Parathyroid adenoma (tissue), 2 donors: ENCODE results near the gene ADGRD1.
"Not testable (repeated sequence)": the region's sequence is repeated elsewhere in the genome, so short reads cannot be mapped to it uniquely, and the experiment has no call there.

ENCODE experiments used
- H2AFZ ChIP-seq: fragments of 300-600 bp; sonication (generic); one replicate; pipeline ENCODE4 v1.7.0; 2017; ENCODE audit warnings: antibody characterized with exemption, mild to moderate bottlenecking
- H3K27ac ChIP-seq: fragments of 300-600 bp; sonication (generic); one replicate; pipeline ENCODE4 v1.7.0; 2017
- H3K27me3 ChIP-seq: fragments of 300-600 bp; sonication (generic); one replicate; pipeline ENCODE4 v1.7.0; 2017; ENCODE audit warnings: low read length; ENCODE audit not compliant: control insufficient read depth, insufficient read depth
- H3K36me3 ChIP-seq: fragments of 300-600 bp; sonication (generic); one replicate; pipeline ENCODE4 v1.7.0; 2017; ENCODE audit warnings: low read length; ENCODE audit not compliant: control insufficient read depth, insufficient read depth
- H3K4me1 ChIP-seq: fragments of 300-600 bp; sonication (generic); one replicate; pipeline ENCODE4 v1.7.0; 2017; ENCODE audit warnings: control low read depth
- H3K4me2 ChIP-seq: fragments of 300-600 bp; sonication (generic); one replicate; pipeline ENCODE4 v1.7.0; 2017; ENCODE audit warnings: low read length
- H3K4me3 ChIP-seq: fragments of 300-600 bp; sonication (generic); one replicate; pipeline ENCODE4 v1.7.0; 2017; ENCODE audit warnings: low read depth, low read length
- H3K79me2 ChIP-seq: fragments of 300-600 bp; sonication (generic); one replicate; pipeline ENCODE4 v1.7.0; 2017; ENCODE audit warnings: control low read depth
- H3K9ac ChIP-seq: fragments of 300-600 bp; sonication (generic); one replicate; pipeline ENCODE4 v1.7.0; 2017; ENCODE audit warnings: mild to moderate bottlenecking
- H3K9me3 ChIP-seq: fragments of 300-600 bp; sonication (generic); one replicate; pipeline ENCODE4 v1.7.0; 2017; ENCODE audit warnings: low read length; ENCODE audit not compliant: control insufficient read depth
- TF ChIP-seq, protein P1 (sequence below): fragments of 300-600 bp; sonication (generic); IDR thresholded peaks from one replicate; pipeline ENCODE4 v1.7.0; 2017; ENCODE audit warnings: antibody characterized with exemption, mild to moderate bottlenecking
- donor health status: primary hyperparathyroidism.

The ADGRD1 gene

DNA sequence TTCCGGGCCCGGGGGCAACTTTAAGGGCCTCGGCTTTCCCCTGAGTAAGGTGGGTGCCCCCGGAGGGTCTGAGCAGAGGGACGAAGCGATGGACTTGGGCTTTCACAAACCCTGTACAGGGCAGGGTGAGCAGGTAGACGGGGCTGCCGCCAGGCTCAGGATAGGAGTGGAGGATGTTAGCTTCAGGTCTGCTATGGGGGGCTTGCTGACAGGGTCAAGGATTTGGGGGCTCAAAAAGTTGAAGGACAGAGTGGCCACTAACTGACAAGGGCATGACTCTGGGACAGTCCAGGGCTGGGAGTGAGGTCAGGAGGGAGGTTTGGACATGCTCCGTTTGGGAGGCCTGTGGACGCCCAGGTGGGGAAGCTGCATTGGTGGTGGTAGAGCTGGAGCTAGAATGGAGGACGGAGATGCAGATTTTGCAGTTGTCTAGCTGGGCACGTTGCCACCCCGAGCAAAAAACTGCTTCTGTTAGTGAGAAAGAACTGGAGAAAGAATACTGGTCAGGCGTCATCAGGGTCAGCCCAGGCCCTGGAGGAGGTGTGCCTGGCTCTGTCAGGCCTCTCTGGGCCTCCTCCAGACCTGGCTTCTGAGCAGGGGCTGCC is 113.3 kb downstream of the ADGRD1 start:
- Histone ChIP-seq H3K9me3 (no peaks in the 10 kb centered on the region), H3K79me2 (no peaks in the 10 kb centered on the region), H3K9ac (no peak overlapping the region), H3K4me2 (no peak overlapping the region), H3K4me1 (no peaks in the 10 kb centered on the region), H3K36me3 (no peaks in the 10 kb centered on the region), H3K27me3 (no peaks in the 10 kb centered on the region), H3K4me3 (no peak overlapping the region), H3K27ac (no peak overlapping the region), H2AFZ (no peak overlapping the region)
- TF ChIP-seq, protein P1, sequence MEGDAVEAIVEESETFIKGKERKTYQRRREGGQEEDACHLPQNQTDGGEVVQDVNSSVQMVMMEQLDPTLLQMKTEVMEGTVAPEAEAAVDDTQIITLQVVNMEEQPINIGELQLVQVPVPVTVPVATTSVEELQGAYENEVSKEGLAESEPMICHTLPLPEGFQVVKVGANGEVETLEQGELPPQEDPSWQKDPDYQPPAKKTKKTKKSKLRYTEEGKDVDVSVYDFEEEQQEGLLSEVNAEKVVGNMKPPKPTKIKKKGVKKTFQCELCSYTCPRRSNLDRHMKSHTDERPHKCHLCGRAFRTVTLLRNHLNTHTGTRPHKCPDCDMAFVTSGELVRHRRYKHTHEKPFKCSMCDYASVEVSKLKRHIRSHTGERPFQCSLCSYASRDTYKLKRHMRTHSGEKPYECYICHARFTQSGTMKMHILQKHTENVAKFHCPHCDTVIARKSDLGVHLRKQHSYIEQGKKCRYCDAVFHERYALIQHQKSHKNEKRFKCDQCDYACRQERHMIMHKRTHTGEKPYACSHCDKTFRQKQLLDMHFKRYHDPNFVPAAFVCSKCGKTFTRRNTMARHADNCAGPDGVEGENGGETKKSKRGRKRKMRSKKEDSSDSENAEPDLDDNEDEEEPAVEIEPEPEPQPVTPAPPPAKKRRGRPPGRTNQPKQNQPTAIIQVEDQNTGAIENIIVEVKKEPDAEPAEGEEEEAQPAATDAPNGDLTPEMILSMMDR: no peak

GRCh38 chr12:131067981-131068851 is 114.5 kb downstream of the ADGRD1 start:
- Histone ChIP-seq H3K9ac (no peak overlapping the region), H3K4me3 (no peak overlapping the region), H3K27me3 (no peaks in the 10 kb centered on the region), H3K9me3 (no peaks in the 10 kb centered on the region), H3K27ac (no peak overlapping the region), H3K4me2 (no peak overlapping the region), H3K4me1 (no peaks in the 10 kb centered on the region), H3K79me2 (no peaks in the 10 kb centered on the region), H2AFZ (no peak overlapping the region), H3K36me3 (no peaks in the 10 kb centered on the region)
- TF ChIP-seq, protein P1: no peak

- not testable (repeated sequence) for H3K4me1 ChIP-seq, H3K27me3 ChIP-seq, H3K79me2 ChIP-seq, H3K9me3 ChIP-seq, H3K4me2 ChIP-seq, H3K4me3 ChIP-seq, H3K36me3 ChIP-seq, H2AFZ ChIP-seq, H3K9ac ChIP-seq, H3K27ac ChIP-seq
Observed at GRCh38 chr12:131068926-131069720, 115.4 kb downstream of the ADGRD1 start.

GRCh38 chr12:131070136-131070535 is 116.4 kb downstream of the ADGRD1 start:
- H2AFZ ChIP-seq, H3K36me3 ChIP-seq, H3K9ac ChIP-seq, H3K27me3 ChIP-seq, H3K4me1 ChIP-seq, H3K4me3 ChIP-seq, H3K4me2 ChIP-seq, H3K27ac ChIP-seq, H3K9me3 ChIP-seq, H3K79me2 ChIP-seq: not testable (repeated sequence)

- not testable (repeated sequence) for H3K79me2 ChIP-seq, H3K9ac ChIP-seq, H3K4me2 ChIP-seq, H3K27me3 ChIP-seq, H3K4me1 ChIP-seq, H3K4me3 ChIP-seq, H2AFZ ChIP-seq, H3K27ac ChIP-seq, H3K9me3 ChIP-seq, H3K36me3 ChIP-seq
Observed at GRCh38 chr12:131070668-131071067, 117.0 kb downstream of the ADGRD1 start.

- not testable (repeated sequence) for H3K27me3 ChIP-seq, H3K27ac ChIP-seq, H3K79me2 ChIP-seq, H3K4me2 ChIP-seq, H3K9me3 ChIP-seq, H3K9ac ChIP-seq, H3K4me3 ChIP-seq, H3K4me1 ChIP-seq, H2AFZ ChIP-seq, H3K36me3 ChIP-seq
Observed at GRCh38 chr12:131071234-131071820, 117.6 kb downstream of the ADGRD1 start.

GRCh38 chr12:131071950-131072349 is 118.2 kb downstream of the ADGRD1 start:
- not testable (repeated sequence) for H3K4me1 ChIP-seq, H3K27me3 ChIP-seq, H3K9me3 ChIP-seq, H2AFZ ChIP-seq, H3K9ac ChIP-seq, H3K79me2 ChIP-seq, H3K27ac ChIP-seq, H3K4me3 ChIP-seq, H3K36me3 ChIP-seq, H3K4me2 ChIP-seq
